ENCODE data around the gene KDM2A. TPM values are rescaled to one million over a fixed set of nuclear protein-coding genes. Genes with fewer than 3 reads are reported as not detected.

KDM2A gene
- total and polyA plus RNA-seq, 2 of the 13 experiments (the other 11 are each of a cell fraction or from before 2014, with no cell fraction given): 31.3 to 31.4 TPM

- TF ChIP-seq SAP130 (CRISPR knock-in tag; IDR thresholded peaks at IDR 0.05; ENCODE audit: low read depth) (0 out of 2 replicates have a peak, but pooled peaks have one; percentile 32), SYNCRIP (IDR thresholded peaks at IDR 0.05; ENCODE audit: insufficient read depth, low read depth, low read length) (no peak), ZNF562 (CRISPR knock-in tag; IDR thresholded peaks at IDR 0.05; ENCODE audit: borderline replicate concordance) (no peak), ZBTB10 (CRISPR knock-in tag; IDR thresholded peaks at IDR 0.05; ENCODE audit: borderline replicate concordance) (no peak), ZFP36L1 (CRISPR knock-in tag; IDR thresholded peaks at IDR 0.05) (no peak), HMGA1 (CRISPR knock-in tag; conservative IDR thresholded peaks at IDR 0.05) (no peak), ATF5 (CRISPR knock-in tag; IDR thresholded peaks at IDR 0.05; ENCODE audit: low read depth) (no peak), MEIS2 (CRISPR knock-in tag; IDR thresholded peaks at IDR 0.05) (no peak), ZNF546 (CRISPR knock-in tag; conservative IDR thresholded peaks at IDR 0.05) (no peak), ZNF639 (CRISPR knock-in tag; conservative IDR thresholded peaks at IDR 0.05) (peak; percentile 72; the same call in 1 of the 2 replicates), NR0B2 (CRISPR knock-in tag; IDR thresholded peaks at IDR 0.05) (no peak), MAZ (IDR thresholded peaks at IDR 0.05; ENCODE audit: borderline replicate concordance, low read depth, low read length) (no peak), MAZ (CRISPR knock-in tag; IDR thresholded peaks at IDR 0.05; ENCODE audit: low read depth) (peak; percentile 50; the same call in 1 of the 2 replicates), NR2F2 (IDR thresholded peaks at IDR 0.05; ENCODE audit: borderline replicate concordance, low read depth) (peak; percentile 31; the same call in 1 of the 2 replicates), BCLAF1 (IDR thresholded peaks at IDR 0.05) (no peak), BRCA1 (CRISPR knock-in tag; IDR thresholded peaks at IDR 0.05) (no peak), NONO (IDR thresholded peaks at IDR 0.05) (no peak), NONO (CRISPR knock-in tag; conservative IDR thresholded peaks at IDR 0.05) (no peak), NR2F1 (CRISPR knock-in tag; IDR thresholded peaks at IDR 0.05) (peak; percentile 38 to 74; a peak in 2 of 4 replicates), FOXA1 (IDR thresholded peaks at IDR 0.05) (no peak), FOXA1 (CRISPR knock-in tag; IDR thresholded peaks at IDR 0.05) (no peak), MAX (IDR thresholded peaks at IDR 0.05) (peak; percentile 40; the same call in 1 of the 2 replicates)
Observed at GRCh38 chr11:67265633-67266448, 146.8 kb downstream of the KDM2A start (continued).
